ENCODE measurements around the gene NKX2-4.
"Not testable (repeated sequence)": the region's sequence is repeated elsewhere in the genome, so short reads cannot be mapped to it uniquely, and the experiment has no call there.

The NKX2-4 gene

DNA sequence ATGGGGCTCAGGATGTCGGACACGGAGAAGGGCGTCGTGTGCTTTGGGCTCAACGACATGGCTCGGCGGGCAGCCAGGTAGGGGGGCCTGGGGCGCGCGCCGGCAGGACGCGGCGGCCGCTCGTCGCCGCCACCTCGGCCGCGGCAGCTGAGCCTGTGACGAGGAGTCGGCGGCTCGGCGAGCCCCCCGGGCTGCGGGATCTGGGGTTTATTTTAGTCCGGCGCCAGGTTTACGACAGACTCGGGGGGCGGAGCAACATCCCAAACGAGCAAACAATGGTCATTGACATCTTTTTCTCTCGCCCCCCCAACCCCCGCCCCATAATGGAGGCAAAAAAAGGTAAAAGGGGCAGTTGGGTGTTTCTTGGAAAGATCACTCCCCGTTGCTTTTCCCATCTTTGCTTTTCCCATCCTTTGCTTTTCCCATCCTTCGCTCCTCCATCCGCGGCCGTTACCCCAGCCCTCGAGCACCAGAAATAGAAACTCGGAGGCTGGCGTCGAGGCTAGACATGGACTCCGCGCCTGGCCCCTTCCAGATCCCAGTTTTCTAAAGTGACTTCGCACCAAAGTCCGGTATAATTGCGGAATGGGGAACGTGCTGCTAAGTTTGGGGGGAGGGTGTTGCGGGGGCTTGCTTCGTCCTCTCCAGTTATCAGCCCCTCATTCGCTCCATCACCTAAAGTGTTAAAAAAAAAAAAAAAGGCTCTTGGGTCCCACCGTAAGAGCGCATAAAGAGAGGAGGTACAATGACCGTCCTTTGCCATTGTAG, at the start of gene NKX2-4:
Gene NKX2-4 (minus strand): TSS at position 186 of the 768 bp plus-strand sequence. CDS start 127 bp downstream, at position 59.
- no peak for DNase-seq (ENCODE audit: low read depth in 2 of 2)

DNA sequence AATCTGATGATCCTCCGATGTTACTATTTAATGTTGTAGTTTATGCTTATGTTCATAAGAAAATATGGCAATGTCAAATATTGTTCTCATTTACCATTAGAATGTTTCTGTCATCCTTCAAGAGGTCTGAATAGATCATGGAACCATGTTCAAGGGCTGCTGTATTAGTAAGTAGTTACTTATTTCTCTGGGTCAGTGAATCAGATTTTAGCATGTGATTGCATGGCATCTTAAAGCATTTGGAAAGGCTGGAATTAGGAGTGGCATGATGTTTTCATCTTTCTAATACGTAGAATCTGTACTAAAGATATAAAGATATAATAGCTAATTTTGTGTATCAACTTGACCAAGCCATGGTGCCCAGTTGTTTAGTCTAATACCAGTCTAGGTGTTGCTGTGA, 40.5 kb upstream of the NKX2-4 start:
- no peak for DNase-seq (ENCODE audit: low read depth in 2 of 2)

- no peak for DNase-seq (ENCODE audit: low read depth in 2 of 2)
Measured at GRCh38 chr20:21437248-21437647, 39.9 kb upstream of the NKX2-4 start.

DNA sequence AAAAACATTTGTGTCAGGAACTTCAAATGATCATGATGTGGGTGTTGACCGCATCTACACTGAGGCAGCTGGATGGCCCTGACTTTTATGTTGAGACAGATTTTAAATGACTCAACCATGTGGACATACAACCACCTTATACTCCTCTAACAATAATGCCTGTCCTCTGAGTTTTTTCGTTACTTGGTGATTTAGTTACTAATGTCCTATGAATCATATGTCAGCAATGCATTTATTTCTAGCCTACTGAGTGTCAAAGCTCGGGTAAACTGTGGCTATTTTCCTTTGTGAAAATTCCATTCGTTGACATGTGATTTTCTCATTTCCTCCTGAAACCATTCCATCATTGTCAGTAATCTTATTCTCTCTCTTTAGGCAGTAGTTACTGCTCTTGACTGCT, 38.9 kb upstream of the NKX2-4 start:
- no peak for DNase-seq (ENCODE audit: low read depth in 2 of 2)

GRCh38 chr20:21435576-21435975, 38.2 kb upstream of the NKX2-4 start:
- DNase-seq (ENCODE audit: low read depth in 2 of 2), result no peak

GRCh38 chr20:21433329-21433890, 36.1 kb upstream of the NKX2-4 start:
- DNase-seq (ENCODE audit: low read depth in 2 of 2), result no peak

DNA sequence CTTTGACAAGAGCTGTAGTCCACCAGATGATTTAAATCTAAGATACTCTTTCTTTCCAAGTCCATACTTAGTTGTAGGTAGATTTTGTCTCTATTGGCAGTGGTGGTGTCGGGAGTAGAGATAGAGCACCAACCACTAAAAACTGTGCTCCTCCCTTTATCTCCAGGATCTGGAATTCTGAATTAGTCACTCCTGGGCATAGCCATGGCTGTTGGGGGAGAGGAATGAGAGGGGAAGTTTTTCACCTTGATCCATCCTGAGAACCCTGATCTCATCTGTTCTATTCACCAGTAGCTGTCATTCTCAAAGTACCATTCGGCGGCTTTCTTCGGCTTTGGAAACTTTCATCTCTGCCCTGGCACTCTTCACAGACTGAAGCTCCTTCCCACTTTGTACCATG, 35.6 kb upstream of the NKX2-4 start:
- DNase-seq (ENCODE audit: low read depth in 2 of 2), result no peak

GRCh38 chr20:21430020-21430419, 32.7 kb upstream of the NKX2-4 start:
- no peak for DNase-seq (ENCODE audit: low read depth in 2 of 2)

- DNase-seq (ENCODE audit: low read depth in 2 of 2), result no peak
Measured at GRCh38 chr20:21424846-21425245, 27.5 kb upstream of the NKX2-4 start.

GRCh38 chr20:21423712-21424111, 26.4 kb upstream of the NKX2-4 start:
- DNase-seq (ENCODE audit: low read depth in 2 of 2), result not testable (repeated sequence)

DNA sequence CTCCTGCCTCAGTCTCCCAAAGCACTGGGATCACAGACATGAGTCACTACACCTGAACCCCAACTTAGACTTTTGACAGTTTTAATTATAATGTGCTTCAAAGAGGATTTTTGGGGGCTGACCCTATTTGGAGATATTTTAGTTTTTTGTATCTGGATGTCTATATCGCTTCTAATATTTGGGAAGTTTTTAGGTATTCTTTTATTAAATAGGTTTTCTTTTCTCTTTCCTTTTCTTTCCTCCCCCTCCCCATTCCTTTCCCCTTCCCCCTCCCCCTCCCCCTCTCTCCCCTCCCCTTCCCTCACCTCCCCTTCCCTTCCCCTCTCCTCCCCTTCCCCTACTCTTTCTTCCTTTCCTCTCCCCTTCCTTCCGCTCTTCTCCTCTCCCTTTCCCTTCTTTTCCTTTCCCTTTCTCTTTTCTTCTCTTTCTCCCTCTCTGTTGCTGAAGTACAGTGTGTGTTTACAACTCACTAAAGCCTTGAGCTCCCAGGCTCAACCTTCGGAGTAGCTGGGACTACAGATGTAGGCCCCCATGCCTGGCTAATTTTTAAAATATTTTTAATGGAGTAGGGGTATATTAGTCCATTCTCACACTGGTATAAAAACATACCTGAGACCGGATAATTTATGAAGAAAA, 24.4 kb upstream of the NKX2-4 start:
- DNase-seq (ENCODE audit: low read depth in 2 of 2), result no peak

- not testable (repeated sequence) for DNase-seq (ENCODE audit: low read depth in 2 of 2)
Measured at GRCh38 chr20:21419147-21419546, 21.8 kb upstream of the NKX2-4 start.

- DNase-seq (ENCODE audit: low read depth in 2 of 2), result not testable (repeated sequence)
Measured at GRCh38 chr20:21413996-21414395, 16.7 kb upstream of the NKX2-4 start.

GRCh38 chr20:21411725-21412124, 14.4 kb upstream of the NKX2-4 start:
- DNase-seq (ENCODE audit: low read depth in 2 of 2), result no peak

DNA sequence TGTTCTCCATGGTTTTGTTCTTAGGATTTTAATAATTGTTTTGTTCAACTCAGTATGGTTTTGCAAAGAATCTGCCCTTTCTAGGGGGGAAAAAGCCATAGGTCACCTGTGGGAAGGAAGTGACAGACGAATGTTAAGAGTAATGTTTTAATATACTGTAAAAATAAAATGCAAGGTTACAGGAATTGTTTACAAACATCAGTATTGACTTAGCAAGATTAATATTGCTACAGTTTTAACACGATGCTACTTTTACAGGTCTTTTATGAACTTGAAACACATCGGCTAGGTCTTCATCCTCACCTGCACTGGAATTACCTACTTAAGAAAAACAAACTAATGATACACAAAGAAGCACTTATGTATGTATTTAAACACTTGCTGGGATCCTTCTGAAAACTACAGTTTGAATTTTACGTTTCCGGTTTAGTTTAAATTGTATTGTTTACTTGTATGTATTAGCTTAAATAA, 1.7 kb upstream of the NKX2-4 start:
- DNase-seq (ENCODE audit: low read depth in 2 of 2), result no peak

- DNase-seq (ENCODE audit: low read depth in 2 of 2), result no peak
Measured at GRCh38 chr20:21398109-21399004, 1.0 kb upstream of the NKX2-4 start.

GRCh38 chr20:21396599-21397340, 556 bp downstream of the NKX2-4 start:
- DNase-seq (ENCODE audit: low read depth in 2 of 2), result no peak

DNA sequence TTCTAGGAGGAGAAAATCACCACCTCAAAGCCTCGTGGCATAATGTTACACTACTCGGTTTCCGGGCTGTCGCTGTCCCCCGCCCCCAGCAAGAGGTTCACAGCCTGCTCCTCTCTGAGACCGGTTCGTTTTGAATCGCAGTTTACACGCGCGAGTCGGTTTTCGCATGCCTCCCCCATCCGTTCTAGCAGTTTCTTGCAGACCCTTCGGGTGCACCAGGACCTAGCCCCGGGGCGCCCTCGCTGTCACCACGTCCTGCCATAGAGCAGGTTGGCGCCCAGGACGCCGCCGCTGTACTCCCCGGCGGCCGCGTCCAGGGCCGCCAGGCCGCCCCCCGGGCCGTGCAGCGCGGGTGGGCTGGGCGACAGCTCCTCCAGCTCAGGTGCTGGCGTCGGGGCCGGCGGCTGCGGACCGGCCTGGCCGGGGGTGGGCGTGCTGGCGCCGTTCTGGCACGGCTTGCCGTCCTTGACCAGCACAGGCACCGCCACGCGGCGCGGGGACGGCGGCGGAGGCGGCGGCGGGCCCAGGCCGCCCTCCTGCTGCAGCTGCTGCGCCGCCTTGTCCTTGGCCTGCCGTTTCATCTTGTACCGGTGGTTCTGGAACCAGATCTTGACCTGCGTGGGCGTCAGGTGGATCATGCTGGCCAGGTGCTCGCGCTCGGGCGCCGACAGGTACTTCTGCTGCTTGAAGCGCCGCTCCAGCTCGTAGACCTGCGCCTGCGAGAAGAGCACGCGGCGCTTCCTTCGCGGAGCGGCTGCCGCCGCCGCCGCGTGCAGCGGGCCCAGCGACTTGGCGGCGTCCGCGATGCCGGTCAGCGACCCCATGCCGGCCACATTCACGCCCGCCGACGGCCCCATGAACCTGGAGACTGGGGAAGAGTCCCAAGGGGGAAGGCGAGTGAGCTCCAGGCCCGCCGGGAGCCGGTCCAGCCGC, 1.4 kb downstream of the NKX2-4 start:
- no peak for DNase-seq (ENCODE audit: low read depth in 2 of 2)

GRCh38 chr20:21395051-21395665, 2.2 kb downstream of the NKX2-4 start:
- DNase-seq (ENCODE audit: low read depth in 2 of 2), result no peak

GRCh38 chr20:21394551-21394950, 2.8 kb downstream of the NKX2-4 start:
- no peak for DNase-seq (ENCODE audit: low read depth in 2 of 2)
